Stimulated activated naive CD8-positive, alpha-beta T cell treated with anti-CD3 and anti-CD28 coated beads, Interleukin-15, amount 100 ng/mL, for 72 hours (primary cell): ENCODE results near the gene WWTR1.
A peak's percentile ranks its signal among the peaks of the same experiment; 100 is the strongest.

Source experiments
- ATAC-seq: fragments of 150-1000 bp; cut with Tn5 transposase; 2 replicates; pipeline ENCODE4 v1.10.0; 2021; ENCODE audit warnings: mild to moderate bottlenecking, moderate library complexity
- DNase-seq, 2 donors: peaks; one replicate each; pipeline ENCODE4 v3.0.0; 2021 to 2022
- H3K27ac Mint-ChIP-seq, 2 donors: one replicate each; pipeline ENCODE4 v1.8.0; 2022; ENCODE audit warnings: mild to moderate bottlenecking in 2 of 2, mixed read lengths in 2 of 2, moderate library complexity in 2 of 2
- H3K27me3 Mint-ChIP-seq: one replicate; pipeline ENCODE4 v1.8.0; 2022; ENCODE audit warnings: mixed read lengths
- H3K4me1 Mint-ChIP-seq: one replicate; pipeline ENCODE4 v1.8.0; 2022; ENCODE audit warnings: mild to moderate bottlenecking, mixed read lengths
- H3K4me3 Mint-ChIP-seq, 2 donors: one replicate each; pipeline ENCODE4 v1.8.0; 2022; ENCODE audit warnings: mild to moderate bottlenecking in 2 of 2, mixed read lengths in 2 of 2, moderate library complexity in 1 of 2
- H3K9me3 Mint-ChIP-seq, 2 donors: one replicate each; pipeline ENCODE4 v1.8.0; 2022; ENCODE audit warnings: mixed read lengths in 2 of 2

WWTR1 gene

GRCh38 chr3:149662240-149662887, 4.5 kb upstream of the WWTR1 start:
- H3K4me3 Mint-ChIP-seq, result no peak overlapping the region
- H3K27ac Mint-ChIP-seq, result no peak overlapping the region
- H3K4me1 Mint-ChIP-seq, result peaks cover 12% of the 10 kb centered on the region
- peaks cover 52% of the 10 kb centered on the region for H3K27me3 Mint-ChIP-seq
- ATAC-seq (no peak), DNase-seq (no peak)
- H3K9me3 Mint-ChIP-seq, result no peaks in the 10 kb centered on the region

GRCh38 chr3:149660462-149660861, 2.6 kb upstream of the WWTR1 start:
- Mint-ChIP-seq H3K27me3 (peaks cover 71% of the 10 kb centered on the region), H3K27ac (no peak overlapping the region), H3K4me1 (peaks cover 18% of the 10 kb centered on the region), H3K9me3 (no peaks in the 10 kb centered on the region), H3K4me3 (no peak overlapping the region)
- ATAC-seq (no peak), DNase-seq (no peak)

DNA sequence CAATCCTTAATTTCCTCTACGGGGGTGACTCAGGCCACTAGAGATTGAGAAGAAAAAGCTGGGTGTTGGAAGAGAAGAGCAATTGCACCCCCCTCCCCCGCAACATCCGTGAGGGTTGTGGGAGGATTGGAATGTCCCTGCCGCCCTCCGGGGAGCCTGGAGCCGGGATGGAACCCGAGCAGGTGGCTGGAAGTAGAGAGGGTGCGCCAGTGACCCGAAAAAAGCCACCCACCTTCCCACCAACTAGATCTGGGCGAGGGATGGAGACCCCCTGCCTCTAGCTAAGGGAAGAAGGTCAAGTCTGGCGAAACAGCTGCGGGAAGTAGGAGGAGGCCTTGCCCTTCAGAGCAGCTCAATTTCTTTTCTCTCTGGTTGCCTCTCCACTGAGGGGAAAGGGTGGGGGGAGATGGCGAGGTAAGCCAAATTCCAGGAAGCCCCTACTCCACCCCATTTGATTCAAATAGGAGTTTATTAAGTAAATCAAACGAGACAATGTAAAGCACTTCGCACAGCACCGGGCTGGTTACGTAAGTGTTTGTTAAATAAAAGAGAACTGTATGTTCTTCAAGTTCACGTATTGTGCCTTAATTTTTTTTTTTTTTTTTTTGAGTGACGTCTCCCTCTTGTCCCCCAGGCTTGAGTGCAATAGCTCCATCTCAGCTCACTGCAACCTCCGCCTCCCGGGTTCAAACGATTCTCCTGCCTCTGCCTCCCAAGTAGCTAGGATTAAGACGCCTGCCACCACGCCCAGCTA, 1.1 kb upstream of the WWTR1 start:
- peaks cover 82% of the 10 kb centered on the region for H3K27me3 Mint-ChIP-seq
- ATAC-seq (no peak), DNase-seq (no peak)
- no peaks in the 10 kb centered on the region for H3K9me3 Mint-ChIP-seq
- H3K27ac Mint-ChIP-seq, result no peak overlapping the region
- peaks cover 18% of the 10 kb centered on the region for H3K4me1 Mint-ChIP-seq
- peak overlapping the region; percentile 90 for H3K4me3 Mint-ChIP-seq

- ATAC-seq (peak; percentile 74), DNase-seq (no peak)
- peaks cover 18% of the 10 kb centered on the region for H3K4me1 Mint-ChIP-seq
- H3K27ac Mint-ChIP-seq, result no peak overlapping the region
- H3K4me3 Mint-ChIP-seq, result peak overlapping the region; percentile 90
- H3K9me3 Mint-ChIP-seq, result no peaks in the 10 kb centered on the region
- H3K27me3 Mint-ChIP-seq, result peaks cover 68% of the 10 kb centered on the region
These were observed 402 bp downstream of the WWTR1 start for GRCh38 chr3:149657321-149657925.

GRCh38 chr3:149655826-149656574, 1.8 kb downstream of the WWTR1 start:
- ATAC-seq (no peak), DNase-seq (no peak)
- peaks cover 18% of the 10 kb centered on the region for H3K4me1 Mint-ChIP-seq
- no peak overlapping the region for H3K27ac Mint-ChIP-seq
- H3K27me3 Mint-ChIP-seq, result peaks cover 69% of the 10 kb centered on the region
- H3K4me3 Mint-ChIP-seq, result no peak overlapping the region
- H3K9me3 Mint-ChIP-seq, result no peaks in the 10 kb centered on the region

- H3K4me1 Mint-ChIP-seq, result peaks cover 18% of the 10 kb centered on the region
- DNase-seq (no peak), ATAC-seq (no peak)
- no peak overlapping the region for H3K4me3 Mint-ChIP-seq
- no peak overlapping the region for H3K27ac Mint-ChIP-seq
- no peaks in the 10 kb centered on the region for H3K9me3 Mint-ChIP-seq
- H3K27me3 Mint-ChIP-seq, result peaks cover 68% of the 10 kb centered on the region
These were observed 3.6 kb downstream of the WWTR1 start for GRCh38 chr3:149654188-149654601.

GRCh38 chr3:149653564-149653963, 4.3 kb downstream of the WWTR1 start:
- no peak for DNase-seq
- Mint-ChIP-seq H3K27me3 (peaks cover 64% of the 10 kb centered on the region), H3K9me3 (no peaks in the 10 kb centered on the region)

DNA sequence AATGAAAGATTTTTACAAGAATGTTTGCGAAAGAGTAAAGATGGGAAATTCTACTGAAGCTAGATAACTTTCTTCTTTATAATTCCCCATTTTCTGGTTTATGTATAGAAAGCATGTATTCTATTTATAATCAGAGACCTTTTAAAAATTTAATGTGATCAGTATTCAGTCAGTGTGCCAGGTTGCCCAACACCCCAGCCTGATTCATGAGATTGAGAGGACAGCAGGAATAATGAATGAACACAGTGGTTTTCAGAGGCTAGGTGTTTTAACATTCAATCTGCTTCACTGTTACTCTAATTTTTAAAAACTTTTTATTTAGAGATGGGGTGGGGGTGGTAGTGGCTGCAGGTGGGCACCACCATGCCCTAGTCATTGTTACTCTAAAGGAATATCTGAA, 4.7 kb downstream of the WWTR1 start:
- no peaks in the 10 kb centered on the region for H3K9me3 Mint-ChIP-seq
- no peak overlapping the region for H3K4me3 Mint-ChIP-seq
- peaks cover 64% of the 10 kb centered on the region for H3K27me3 Mint-ChIP-seq
- DNase-seq, result no peak
- no peak overlapping the region for H3K27ac Mint-ChIP-seq
- ATAC-seq, result no peak
- peaks cover 11% of the 10 kb centered on the region for H3K4me1 Mint-ChIP-seq

More at GRCh38 chr3:149653564-149653963, 4.3 kb downstream of the WWTR1 start:
- Mint-ChIP-seq H3K27ac (no peak overlapping the region), H3K4me1 (peaks cover 15% of the 10 kb centered on the region), H3K4me3 (no peak overlapping the region)
- ATAC-seq, result no peak

- ATAC-seq, result no peak
- DNase-seq, result no peak
- no peak overlapping the region for H3K4me3 Mint-ChIP-seq
These were observed 7.0 kb downstream of the WWTR1 start for GRCh38 chr3:149650828-149651227.

DNA sequence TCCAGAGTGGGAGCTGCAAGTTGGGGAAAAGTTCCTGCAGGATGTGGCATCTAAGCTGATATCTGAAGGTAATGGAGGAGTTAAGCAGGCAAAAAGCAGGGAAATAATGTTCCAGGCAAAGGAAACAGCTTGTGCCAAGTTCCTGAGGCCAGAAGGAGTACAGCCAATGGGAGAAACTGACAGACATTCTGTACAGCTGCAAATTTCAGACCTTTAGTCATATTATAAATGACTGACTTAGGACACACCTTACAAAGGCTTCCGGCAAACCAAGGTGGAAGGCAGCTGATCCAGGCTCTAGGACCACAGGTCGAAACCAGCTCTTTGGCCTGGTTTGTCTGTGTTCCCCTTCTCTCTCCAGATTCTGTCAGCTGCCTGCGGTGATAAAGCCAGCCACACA, 9.3 kb downstream of the WWTR1 start:
- DNase-seq, result no peak
- Mint-ChIP-seq H3K4me1 (no peaks in the 10 kb centered on the region), H3K9me3 (no peaks in the 10 kb centered on the region)

More at GRCh38 chr3:149650828-149651227, 7.0 kb downstream of the WWTR1 start:
- Mint-ChIP-seq H3K9me3 (no peaks in the 10 kb centered on the region), H3K27me3 (peaks cover 43% of the 10 kb centered on the region), H3K27ac (peak overlapping the region in 1 of 2 donors; percentile 8), H3K4me1 (no peaks in the 10 kb centered on the region)

GRCh38 chr3:149647812-149648211, 10.0 kb downstream of the WWTR1 start:
- DNase-seq (no peak), ATAC-seq (no peak)
- Mint-ChIP-seq H3K27me3 (peaks cover 24% of the 10 kb centered on the region), H3K4me1 (no peaks in the 10 kb centered on the region), H3K9me3 (no peaks in the 10 kb centered on the region), H3K27ac (no peak overlapping the region), H3K4me3 (no peak overlapping the region)

More for the DNA sequence above, 9.3 kb downstream of the WWTR1 start:
- Mint-ChIP-seq H3K27me3 (peaks cover 24% of the 10 kb centered on the region), H3K4me3 (no peak overlapping the region), H3K27ac (no peak overlapping the region)
- no peak for ATAC-seq

DNA sequence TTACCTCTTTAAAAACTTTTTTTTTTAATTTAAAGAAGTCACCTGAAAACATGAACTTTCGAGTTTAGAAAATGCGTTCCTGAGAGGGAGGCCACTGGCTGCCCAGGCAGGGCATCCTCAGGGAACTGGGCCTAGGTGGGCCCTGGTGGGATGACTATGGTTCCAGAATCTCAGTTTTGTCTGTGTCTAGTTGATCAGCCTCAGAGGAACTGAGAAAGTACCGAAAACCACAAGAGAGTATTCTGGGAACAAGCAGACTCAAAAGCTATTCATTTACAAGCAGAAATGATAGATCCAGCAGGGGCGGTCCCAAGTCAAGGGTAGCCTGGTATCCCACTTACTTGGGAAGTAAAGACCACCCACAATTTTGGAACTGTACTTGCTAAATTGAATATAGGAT, 10.5 kb downstream of the WWTR1 start:
- ATAC-seq, result no peak
- H3K27ac Mint-ChIP-seq, result no peak overlapping the region
- peaks cover 24% of the 10 kb centered on the region for H3K27me3 Mint-ChIP-seq
- no peak for DNase-seq
- no peaks in the 10 kb centered on the region for H3K9me3 Mint-ChIP-seq
- H3K4me1 Mint-ChIP-seq, result no peaks in the 10 kb centered on the region
- H3K4me3 Mint-ChIP-seq, result no peak overlapping the region

DNA sequence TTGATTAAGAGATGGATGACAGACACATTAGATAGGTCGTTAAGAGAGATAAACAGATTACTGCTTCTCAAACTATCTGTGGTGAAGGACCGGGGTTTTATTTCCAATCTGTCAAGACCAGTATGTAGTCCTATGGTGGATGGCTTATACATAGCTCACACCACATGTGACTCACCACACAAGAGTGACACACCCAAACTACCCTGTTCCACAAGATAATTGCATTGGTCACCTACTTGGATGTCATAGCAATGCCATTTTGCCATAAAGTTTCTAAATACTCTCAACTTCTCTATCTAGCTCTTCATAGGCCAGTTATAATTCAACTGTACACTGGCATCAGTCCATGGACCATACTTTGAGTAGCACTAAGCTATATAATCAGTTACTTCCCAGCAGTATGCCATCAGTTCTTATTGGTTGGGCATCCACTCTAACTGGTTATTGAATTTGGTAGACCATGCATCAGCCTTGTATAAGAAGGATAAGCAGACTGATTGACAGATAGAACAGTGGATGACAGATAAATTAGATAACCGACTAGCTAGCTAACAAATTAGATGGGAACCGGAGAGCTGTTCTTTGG, 11.6 kb downstream of the WWTR1 start:
- no peak overlapping the region for H3K27ac Mint-ChIP-seq
- no peak overlapping the region for H3K4me3 Mint-ChIP-seq
- H3K9me3 Mint-ChIP-seq, result no peaks in the 10 kb centered on the region
- peaks cover 22% of the 10 kb centered on the region for H3K27me3 Mint-ChIP-seq
- DNase-seq, result no peak
- peak; percentile 50 for ATAC-seq
- H3K4me1 Mint-ChIP-seq, result no peaks in the 10 kb centered on the region

DNA sequence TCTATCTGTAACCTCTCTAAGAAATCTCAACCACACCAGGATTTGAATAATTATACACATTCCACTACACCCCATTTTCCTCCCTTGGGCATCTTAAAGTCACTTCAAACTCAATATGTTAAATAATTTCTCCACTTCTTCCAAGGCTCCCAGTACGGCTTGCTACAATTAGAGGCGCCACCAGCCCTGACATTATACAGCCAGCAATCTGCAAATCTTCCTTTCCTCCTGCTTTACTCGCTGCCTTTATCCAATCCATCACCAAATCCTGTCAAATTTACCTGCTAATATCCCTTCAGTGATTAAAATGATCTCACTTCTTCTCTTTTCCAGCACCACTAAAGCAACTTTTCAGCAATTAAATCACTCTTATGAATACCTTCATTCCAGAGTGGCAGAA, 13.9 kb downstream of the WWTR1 start:
- H3K4me3 Mint-ChIP-seq, result no peak overlapping the region
- no peaks in the 10 kb centered on the region for H3K9me3 Mint-ChIP-seq

GRCh38 chr3:149643482-149643798, 14.4 kb downstream of the WWTR1 start:
- ATAC-seq (no peak), DNase-seq (no peak)
- H3K4me3 Mint-ChIP-seq, result no peak overlapping the region
- peaks cover 6% of the 10 kb centered on the region for H3K27me3 Mint-ChIP-seq
- no peaks in the 10 kb centered on the region for H3K9me3 Mint-ChIP-seq
- H3K4me1 Mint-ChIP-seq, result no peaks in the 10 kb centered on the region
- H3K27ac Mint-ChIP-seq, result no peak overlapping the region

More for the DNA sequence above, 13.9 kb downstream of the WWTR1 start:
- no peak for ATAC-seq
- Mint-ChIP-seq H3K4me1 (no peaks in the 10 kb centered on the region), H3K27ac (no peak overlapping the region), H3K27me3 (peaks cover 9% of the 10 kb centered on the region)
- DNase-seq, result no peak
